Tibial artery (tissue), 4 donors: ENCODE data around the gene TUT7.

Experiments used
- DNase-seq, 2 donors: peaks; one replicate each; pipeline ENCODE4 v3.0.0-alpha.2; 2019
- H3K27ac ChIP-seq, 2 donors: fragments of 200-600 bp; sonication (generic) in 1 of 2; 1 replicate in 1 of 2; 2 replicates in 1 of 2; pipeline ENCODE4 v1.5.1; 2018 to 2019; ENCODE audit warnings: mild to moderate bottlenecking in 1 of 2
- H3K27me3 ChIP-seq, 2 donors: fragments of 200-600 bp; sonication (generic) in 1 of 2; one replicate each; pipeline versions ENCODE4 v1.5.1 to v1.6.0; 2016 to 2019
- H3K36me3 ChIP-seq, 3 donors: fragments of 200-600 bp; sonication (generic) in 2 of 3; one replicate each; pipeline ENCODE4 v1.5.1; 2016 to 2019; ENCODE audit warnings: mild to moderate bottlenecking in 2 of 3
- H3K4me1 ChIP-seq, 4 donors: fragments of 200-600 bp; sonication (generic) in 2 of 4; 1 replicate in 3 of 4; 2 replicates in 1 of 4; pipeline ENCODE4 v1.5.1; 2016 to 2019
- H3K4me3 ChIP-seq, 2 donors: fragments of 200-600 bp; sonication (generic) in 1 of 2; 1 replicate in 1 of 2; 2 replicates in 1 of 2; pipeline ENCODE4 v1.5.1; 2018 to 2019; ENCODE audit warnings: mild to moderate bottlenecking in 2 of 2
- H3K9me3 ChIP-seq, 3 donors: fragments of 200-600 bp; sonication (generic) in 1 of 3; one replicate each; pipeline ENCODE4 v1.5.1; 2016 to 2019
- CTCF ChIP-seq, 2 experiments: fragments of 200-600 bp in 1 of 2; fragments of 450-650 bp in 1 of 2; IDR thresholded peaks; one replicate each; pipeline ENCODE4 v1.5.1; 2017 to 2019; ENCODE audit warnings: antibody characterized with exemption in 2 of 2, mild to moderate bottlenecking in 1 of 2, moderate library complexity in 1 of 2
- intact Hi-C: fragments of 100-400 bp; cut with DNase I; formaldehyde crosslinking; loops from one replicate; pipeline ENCODE4 v1.15.0; 2023; ENCODE audit warnings: low total_unique reads

TUT7 gene

GRCh38 chr9:86344818-86345217 is 9.4 kb downstream of the TUT7 start:
- Histone ChIP-seq H3K9me3 (no peaks in the 10 kb centered on the region), H3K27ac (no peak overlapping the region), H3K36me3 (peaks cover 59 to 63% (median 62%) of the 10 kb centered on the region in 3 donors), H3K4me1 (peaks cover 0 to 32% (median 11%) of the 10 kb centered on the region in 4 donors), H3K27me3 (no peaks in the 10 kb centered on the region), H3K4me3 (no peak overlapping the region)
- no peak for TF ChIP-seq CTCF (IDR thresholded peaks at IDR 0.05)
- DNase-seq: no peak
- intact Hi-C loops: no loop called here

- peaks cover 0 to 15% (median 1%) of the 10 kb centered on the region in 4 donors for H3K4me1 ChIP-seq
- no peak for TF ChIP-seq CTCF (IDR thresholded peaks at IDR 0.05)
- no peak for DNase-seq
- H3K27ac ChIP-seq: no peak overlapping the region
- H3K27me3 ChIP-seq: no peaks in the 10 kb centered on the region
- no peaks in the 10 kb centered on the region for H3K9me3 ChIP-seq
- no peak overlapping the region for H3K4me3 ChIP-seq
- peaks cover 80 to 88% (median 84%) of the 10 kb centered on the region in 3 donors for H3K36me3 ChIP-seq
- intact Hi-C loops: no loop called here
Measured at GRCh38 chr9:86342269-86342668, 11.9 kb downstream of the TUT7 start.

GRCh38 chr9:86341007-86341491 is 13.2 kb downstream of the TUT7 start:
- Histone ChIP-seq H3K4me1 (peaks cover 0 to 5% (median 0%) of the 10 kb centered on the region in 4 donors), H3K36me3 (peaks cover 89 to 96% (median 94%) of the 10 kb centered on the region in 3 donors), H3K9me3 (no peaks in the 10 kb centered on the region), H3K27ac (no peak overlapping the region), H3K4me3 (no peak overlapping the region), H3K27me3 (no peaks in the 10 kb centered on the region)
- no peak for DNase-seq
- intact Hi-C loops: no loop called here
- TF ChIP-seq CTCF (IDR thresholded peaks at IDR 0.05): no peak

- no peak overlapping the region for H3K4me3 ChIP-seq
- TF ChIP-seq CTCF (IDR thresholded peaks at IDR 0.05): no peak
- no peak for DNase-seq
- no peaks in the 10 kb centered on the region for H3K4me1 ChIP-seq
- intact Hi-C loops: no loop called here
- peaks cover 89 to 96% (median 94%) of the 10 kb centered on the region in 3 donors for H3K36me3 ChIP-seq
- no peak overlapping the region for H3K27ac ChIP-seq
- no peaks in the 10 kb centered on the region for H3K27me3 ChIP-seq
- no peaks in the 10 kb centered on the region for H3K9me3 ChIP-seq
Measured at GRCh38 chr9:86340356-86341006, 13.7 kb downstream of the TUT7 start.

- intact Hi-C loops: no loop called here
- H3K36me3 ChIP-seq: peaks cover 83 to 92% (median 90%) of the 10 kb centered on the region in 3 donors
- TF ChIP-seq CTCF (IDR thresholded peaks at IDR 0.05): no peak
- no peak overlapping the region for H3K4me3 ChIP-seq
- no peaks in the 10 kb centered on the region for H3K9me3 ChIP-seq
- DNase-seq: no peak
- no peaks in the 10 kb centered on the region for H3K27me3 ChIP-seq
- H3K4me1 ChIP-seq: no peaks in the 10 kb centered on the region
- H3K27ac ChIP-seq: no peak overlapping the region
Measured at GRCh38 chr9:86337469-86338108, 16.6 kb downstream of the TUT7 start.
